GM23338 (cell line): Measurements from ENCODE around the gene RABGAP1L. TPM values are rescaled to one million over a fixed set of nuclear protein-coding genes. Genes with fewer than 3 reads are reported as not detected.

Experiments used
- ATAC-seq: fragments of 200-7000 bp; cut with Tn5 transposase; 3 replicates; pipeline ENCODE4 v1.9.1; 2020
- DNase-seq: peaks from one replicate; pipeline ENCODE4 v3.0.0-alpha.2; 2015; ENCODE audit warnings: low spot score
- H2AFZ ChIP-seq: fragments of 200-600 bp; sonication (generic); 2 replicates; pipeline ENCODE4 v1.8.0; 2016; ENCODE audit warnings: antibody characterized with exemption, mild to moderate bottlenecking, moderate library complexity
- H3F3A ChIP-seq: fragments of 200-600 bp; sonication (generic); replicated peaks from 2 replicates; pipeline ENCODE4 v1.8.0; 2017; ENCODE audit warnings: antibody characterized with exemption, mixed run types, low read depth
- H3K27ac ChIP-seq: fragments of 200-600 bp; sonication (generic); 2 replicates; pipeline ENCODE4 v1.6.1; 2016; ENCODE audit warnings: low read depth
- H3K27me3 ChIP-seq: fragments of 200-600 bp; sonication (generic); 2 replicates; pipeline ENCODE4 v1.8.0; 2016; ENCODE audit warnings: mild to moderate bottlenecking, mixed run types, moderate library complexity; ENCODE audit not compliant: insufficient read depth
- H3K36me3 ChIP-seq: fragments of 200-600 bp; sonication (generic); 2 replicates; pipeline ENCODE4 v1.8.0; 2016; ENCODE audit warnings: mild to moderate bottlenecking; ENCODE audit not compliant: insufficient read depth
- H3K4me1 ChIP-seq: fragments of 200-600 bp; sonication (generic); 2 replicates; pipeline ENCODE4 v1.8.0; 2016; ENCODE audit warnings: mild to moderate bottlenecking, moderate library complexity; ENCODE audit not compliant: insufficient read depth
- H3K4me2 ChIP-seq: fragments of 200-600 bp; sonication (generic); 2 replicates; pipeline ENCODE4 v1.7.1; 2017; ENCODE audit warnings: mixed run types
- H3K4me3 ChIP-seq: fragments of 200-600 bp; sonication (generic); 2 replicates; pipeline ENCODE4 v1.6.1; 2016; ENCODE audit warnings: mixed run types
- H3K79me2 ChIP-seq: fragments of 200-600 bp; sonication (generic); replicated peaks from 2 replicates; pipeline ENCODE4 v1.8.0; 2017; ENCODE audit warnings: mild to moderate bottlenecking; ENCODE audit not compliant: insufficient read depth
- H3K9me2 ChIP-seq: fragments of 200-600 bp; sonication (generic); 2 replicates; pipeline ENCODE4 v1.8.0; 2017; ENCODE audit not compliant: insufficient read depth
- H4K20me1 ChIP-seq: fragments of 200-600 bp; sonication (generic); replicated peaks from 2 replicates; pipeline ENCODE4 v1.8.0; 2017; ENCODE audit warnings: mild to moderate bottlenecking; ENCODE audit not compliant: insufficient read depth
- H3K27ac Mint-ChIP-seq: 2 replicates; pipeline ENCODE4 v1.8.0; 2020; ENCODE audit warnings: inconsistent platforms, mild to moderate bottlenecking, moderate library complexity, mixed read lengths
- H3K27me3 Mint-ChIP-seq: 3 replicates; pipeline ENCODE4 v1.8.0; 2022; ENCODE audit warnings: low read depth, mild to moderate bottlenecking, moderate library complexity, mixed read lengths, inconsistent platforms; ENCODE audit not compliant: insufficient read depth, poor library complexity
- H3K36me3 Mint-ChIP-seq: 3 replicates; pipeline ENCODE4 v1.8.0; 2021; ENCODE audit warnings: low read depth, mild to moderate bottlenecking, inconsistent platforms, moderate library complexity, mixed read lengths
- H3K4me1 Mint-ChIP-seq: 3 replicates; pipeline ENCODE4 v1.8.0; 2020; ENCODE audit warnings: mild to moderate bottlenecking, inconsistent platforms, mixed read lengths
- H3K4me3 Mint-ChIP-seq: 3 replicates; pipeline ENCODE4 v1.8.0; 2021; ENCODE audit warnings: moderate library complexity, mild to moderate bottlenecking, inconsistent platforms, mixed read lengths
- H3K9me3 Mint-ChIP-seq: 3 replicates; pipeline ENCODE4 v1.8.0; 2020; ENCODE audit warnings: moderate library complexity, mild to moderate bottlenecking, inconsistent platforms, mixed read lengths
- CREB1 ChIP-seq: fragments of 250-450 bp; sonication (Bioruptor Pico); IDR thresholded peaks from 2 replicates; pipeline ENCODE4 v1.5.0; 2020; ENCODE audit warnings: low read depth, mild to moderate bottlenecking, moderate library complexity
- EZH2 ChIP-seq: fragments of 200-600 bp; sonication (generic); IDR thresholded peaks from one replicate; pipeline ENCODE4 v1.8.0; 2017; ENCODE audit warnings: antibody characterized with exemption, mild to moderate bottlenecking, low read depth; ENCODE audit not compliant: unreplicated experiment
- EZH2phosphoT487 ChIP-seq: fragments of 200-600 bp; sonication (generic); IDR thresholded peaks from one replicate; pipeline ENCODE4 v1.8.1; 2018; ENCODE audit warnings: antibody characterized with exemption; ENCODE audit not compliant: unreplicated experiment
- JUNB ChIP-seq: IDR thresholded peaks from one replicate; pipeline ENCODE4 v1.6.1; 2016; ENCODE audit warnings: antibody characterized with exemption; ENCODE audit not compliant: unreplicated experiment
- NANOG ChIP-seq: IDR thresholded peaks from 2 replicates; pipeline ENCODE4 v1.6.1; 2016; ENCODE audit warnings: antibody characterized with exemption, borderline replicate concordance
- POLR2AphosphoS5 ChIP-seq: IDR thresholded peaks from 2 replicates; pipeline ENCODE4 v1.6.1; 2016; ENCODE audit warnings: antibody characterized with exemption, low read depth
- STAT1 ChIP-seq: IDR thresholded peaks from one replicate; pipeline ENCODE4 v1.6.1; 2016; ENCODE audit warnings: antibody characterized with exemption; ENCODE audit not compliant: unreplicated experiment
- ZNF114 ChIP-seq: fragments of 250-450 bp; sonication (Bioruptor Pico); IDR thresholded peaks from 2 replicates; pipeline ENCODE4 v1.5.0; 2020; ENCODE audit warnings: mild to moderate bottlenecking, moderate library complexity
- ZNF331 ChIP-seq: fragments of 250-450 bp; sonication (Bioruptor Pico); IDR thresholded peaks from 2 replicates; pipeline ENCODE4 v1.5.0; 2020; ENCODE audit warnings: low read depth, mild to moderate bottlenecking, moderate library complexity
- ZNF462 ChIP-seq: fragments of 250-450 bp; sonication (Bioruptor Pico); IDR thresholded peaks from 2 replicates; pipeline ENCODE4 v1.5.0; 2020; ENCODE audit warnings: mild to moderate bottlenecking, moderate library complexity
- polyA plus RNA-seq: library from polyadenylated mRNA; unstranded; fragments of >200 nt; fragmentation: Nextera tagmentation; extraction: Ambion mirVana; gene quantifications from 2 replicates; pipeline ENCODE4 v1.2.1, GENCODE V29; 2016
- total RNA-seq: library from RNA; depleted of rRNA; stranded (reverse); fragments of >200 nt; shearing (Covaris generic); gene quantifications from 2 replicates; pipeline ENCODE4 v1.2.3, GENCODE V29; 2014
- TF ChIP-seq, protein P1 (sequence below), 2 experiments: fragments of 200-600 bp in 1 of 2; sonication (generic) in 1 of 2; conservative IDR thresholded peaks; 2 replicates each; pipeline versions ENCODE4 v1.5.1 to v1.6.1; 2016 to 2017; ENCODE audit warnings: antibody characterized with exemption in 2 of 2, low read depth in 2 of 2, mild to moderate bottlenecking in 2 of 2, moderate library complexity in 1 of 2
- TF ChIP-seq, protein P2 (sequence below): IDR thresholded peaks from 2 replicates; pipeline ENCODE4 v1.6.1; 2016; ENCODE audit warnings: antibody characterized with exemption
- TF ChIP-seq, protein P3 (sequence below): IDR thresholded peaks from one replicate; pipeline ENCODE4 v1.6.1; 2018; ENCODE audit warnings: antibody characterized with exemption; ENCODE audit not compliant: unreplicated experiment

The RABGAP1L gene
- total and polyA plus RNA-seq, 2 experiments from 2014 or later = 83.2 to 136 TPM

DNA sequence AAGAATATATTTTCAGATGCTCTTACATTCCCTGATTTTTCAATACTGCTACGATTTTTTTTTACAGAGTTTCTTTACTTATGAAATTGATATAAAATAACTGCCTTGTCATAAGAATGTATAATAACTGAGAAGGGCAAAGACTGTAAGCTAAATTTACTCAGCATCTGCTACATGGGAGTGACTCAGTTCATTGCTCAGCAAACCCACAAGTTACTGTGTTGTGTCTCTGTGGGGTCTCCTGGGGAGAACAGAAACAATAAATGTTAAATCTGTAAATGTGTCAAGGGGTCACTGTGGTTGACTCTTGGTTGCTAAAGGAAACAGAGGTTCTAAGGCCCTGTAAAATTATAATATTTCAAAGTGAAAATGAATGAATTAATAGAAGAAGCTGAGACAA is 630.1 kb downstream of the RABGAP1L start:
- no peak overlapping the region for H3K4me3 ChIP-seq
- Mint-ChIP-seq H3K27me3 (peaks cover 2% of the 10 kb centered on the region), H3K4me1 (peaks cover 7% of the 10 kb centered on the region; the same call in 2 of the 3 replicates), H3K4me3 (no peak overlapping the region), H3K36me3 (no peaks in the 10 kb centered on the region), H3K27ac (no peak overlapping the region), H3K9me3 (no peaks in the 10 kb centered on the region)
- no peak for DNase-seq
- no peak for TF ChIP-seq ZNF462 (CRISPR knock-in tag)
- TF ChIP-seq JUNB = no peak
- TF ChIP-seq, protein P1, sequence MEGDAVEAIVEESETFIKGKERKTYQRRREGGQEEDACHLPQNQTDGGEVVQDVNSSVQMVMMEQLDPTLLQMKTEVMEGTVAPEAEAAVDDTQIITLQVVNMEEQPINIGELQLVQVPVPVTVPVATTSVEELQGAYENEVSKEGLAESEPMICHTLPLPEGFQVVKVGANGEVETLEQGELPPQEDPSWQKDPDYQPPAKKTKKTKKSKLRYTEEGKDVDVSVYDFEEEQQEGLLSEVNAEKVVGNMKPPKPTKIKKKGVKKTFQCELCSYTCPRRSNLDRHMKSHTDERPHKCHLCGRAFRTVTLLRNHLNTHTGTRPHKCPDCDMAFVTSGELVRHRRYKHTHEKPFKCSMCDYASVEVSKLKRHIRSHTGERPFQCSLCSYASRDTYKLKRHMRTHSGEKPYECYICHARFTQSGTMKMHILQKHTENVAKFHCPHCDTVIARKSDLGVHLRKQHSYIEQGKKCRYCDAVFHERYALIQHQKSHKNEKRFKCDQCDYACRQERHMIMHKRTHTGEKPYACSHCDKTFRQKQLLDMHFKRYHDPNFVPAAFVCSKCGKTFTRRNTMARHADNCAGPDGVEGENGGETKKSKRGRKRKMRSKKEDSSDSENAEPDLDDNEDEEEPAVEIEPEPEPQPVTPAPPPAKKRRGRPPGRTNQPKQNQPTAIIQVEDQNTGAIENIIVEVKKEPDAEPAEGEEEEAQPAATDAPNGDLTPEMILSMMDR (conservative IDR thresholded peaks at IDR 0.05; ENCODE audit: low read depth in 2 of 2) = no peak
- TF ChIP-seq POLR2AphosphoS5 = no peak
- no peak for TF ChIP-seq NANOG
- TF ChIP-seq ZNF331 (CRISPR knock-in tag) = no peak
- no peak for TF ChIP-seq STAT1
- no peak for TF ChIP-seq CREB1 (CRISPR knock-in tag)
- TF ChIP-seq, protein P2, sequence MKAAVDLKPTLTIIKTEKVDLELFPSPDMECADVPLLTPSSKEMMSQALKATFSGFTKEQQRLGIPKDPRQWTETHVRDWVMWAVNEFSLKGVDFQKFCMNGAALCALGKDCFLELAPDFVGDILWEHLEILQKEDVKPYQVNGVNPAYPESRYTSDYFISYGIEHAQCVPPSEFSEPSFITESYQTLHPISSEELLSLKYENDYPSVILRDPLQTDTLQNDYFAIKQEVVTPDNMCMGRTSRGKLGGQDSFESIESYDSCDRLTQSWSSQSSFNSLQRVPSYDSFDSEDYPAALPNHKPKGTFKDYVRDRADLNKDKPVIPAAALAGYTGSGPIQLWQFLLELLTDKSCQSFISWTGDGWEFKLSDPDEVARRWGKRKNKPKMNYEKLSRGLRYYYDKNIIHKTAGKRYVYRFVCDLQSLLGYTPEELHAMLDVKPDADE = no peak
- no peak for TF ChIP-seq ZNF114 (CRISPR knock-in tag)
- TF ChIP-seq, protein P3, sequence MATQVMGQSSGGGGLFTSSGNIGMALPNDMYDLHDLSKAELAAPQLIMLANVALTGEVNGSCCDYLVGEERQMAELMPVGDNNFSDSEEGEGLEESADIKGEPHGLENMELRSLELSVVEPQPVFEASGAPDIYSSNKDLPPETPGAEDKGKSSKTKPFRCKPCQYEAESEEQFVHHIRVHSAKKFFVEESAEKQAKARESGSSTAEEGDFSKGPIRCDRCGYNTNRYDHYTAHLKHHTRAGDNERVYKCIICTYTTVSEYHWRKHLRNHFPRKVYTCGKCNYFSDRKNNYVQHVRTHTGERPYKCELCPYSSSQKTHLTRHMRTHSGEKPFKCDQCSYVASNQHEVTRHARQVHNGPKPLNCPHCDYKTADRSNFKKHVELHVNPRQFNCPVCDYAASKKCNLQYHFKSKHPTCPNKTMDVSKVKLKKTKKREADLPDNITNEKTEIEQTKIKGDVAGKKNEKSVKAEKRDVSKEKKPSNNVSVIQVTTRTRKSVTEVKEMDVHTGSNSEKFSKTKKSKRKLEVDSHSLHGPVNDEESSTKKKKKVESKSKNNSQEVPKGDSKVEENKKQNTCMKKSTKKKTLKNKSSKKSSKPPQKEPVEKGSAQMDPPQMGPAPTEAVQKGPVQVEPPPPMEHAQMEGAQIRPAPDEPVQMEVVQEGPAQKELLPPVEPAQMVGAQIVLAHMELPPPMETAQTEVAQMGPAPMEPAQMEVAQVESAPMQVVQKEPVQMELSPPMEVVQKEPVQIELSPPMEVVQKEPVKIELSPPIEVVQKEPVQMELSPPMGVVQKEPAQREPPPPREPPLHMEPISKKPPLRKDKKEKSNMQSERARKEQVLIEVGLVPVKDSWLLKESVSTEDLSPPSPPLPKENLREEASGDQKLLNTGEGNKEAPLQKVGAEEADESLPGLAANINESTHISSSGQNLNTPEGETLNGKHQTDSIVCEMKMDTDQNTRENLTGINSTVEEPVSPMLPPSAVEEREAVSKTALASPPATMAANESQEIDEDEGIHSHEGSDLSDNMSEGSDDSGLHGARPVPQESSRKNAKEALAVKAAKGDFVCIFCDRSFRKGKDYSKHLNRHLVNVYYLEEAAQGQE = no peak
- no peak for TF ChIP-seq EZH2
- no peak for TF ChIP-seq EZH2phosphoT487
- H3K79me2 ChIP-seq = no peaks in the 10 kb centered on the region
- H3K4me2 ChIP-seq = no peak overlapping the region
- no peaks in the 10 kb centered on the region for H3K27me3 ChIP-seq
- no peaks in the 10 kb centered on the region for H3F3A ChIP-seq
- no peak for ATAC-seq
- H2AFZ ChIP-seq = no peak overlapping the region
- H4K20me1 ChIP-seq = no peaks in the 10 kb centered on the region
- no peaks in the 10 kb centered on the region for H3K4me1 ChIP-seq
- H3K36me3 ChIP-seq = no peaks in the 10 kb centered on the region
- peaks cover 1% of the 10 kb centered on the region; the same call in 1 of the 2 replicates for H3K9me2 ChIP-seq
- H3K27ac ChIP-seq = no peak overlapping the region; the same call in 1 of the 2 replicates
